ENCODE results near the gene NFX1.

NFX1 gene

GRCh38 chr9:33267151-33267767 lies 23.1 kb upstream of the NFX1 start:
- no peak for DNase-seq

GRCh38 chr9:33270146-33270545 lies 20.2 kb upstream of the NFX1 start:
- DNase-seq = no peak

- no peak for DNase-seq
These were observed 18.3 kb upstream of the NFX1 start for GRCh38 chr9:33272061-33272460.

GRCh38 chr9:33273266-33273971 lies 16.9 kb upstream of the NFX1 start:
- DNase-seq = no peak

GRCh38 chr9:33273972-33274328 lies 16.4 kb upstream of the NFX1 start:
- no peak for DNase-seq

GRCh38 chr9:33277484-33277883 lies 12.8 kb upstream of the NFX1 start:
- DNase-seq = no peak

- DNase-seq = no peak
These were observed 4.8 kb upstream of the NFX1 start for GRCh38 chr9:33285502-33285901.

GRCh38 chr9:33287087-33287490 lies 3.2 kb upstream of the NFX1 start:
- DNase-seq = peak; percentile 21 to 25

GRCh38 chr9:33288235-33288634 lies 2.1 kb upstream of the NFX1 start:
- no peak for DNase-seq

GRCh38 chr9:33288828-33289483 lies 1.4 kb upstream of the NFX1 start:
- DNase-seq = no peak

GRCh38 chr9:33289496-33289895 lies 820 bp upstream of the NFX1 start:
- peak in 1 of 2 experiments; percentile 21 for DNase-seq

GRCh38 chr9:33289936-33290246 lies 425 bp upstream of the NFX1 start:
- no peak for DNase-seq

GRCh38 chr9:33291031-33291397 lies 698 bp downstream of the NFX1 start:
- DNase-seq = no peak

- DNase-seq = no peak
These were observed 1.6 kb downstream of the NFX1 start for GRCh38 chr9:33291901-33292300.

GRCh38 chr9:33293782-33294181 lies 3.5 kb downstream of the NFX1 start:
- DNase-seq = no peak

GRCh38 chr9:33294670-33295432 lies 4.5 kb downstream of the NFX1 start:
- DNase-seq = no peak

GRCh38 chr9:33295571-33295970 lies 5.3 kb downstream of the NFX1 start:
- DNase-seq = no peak

- DNase-seq = no peak
These were observed 7.1 kb downstream of the NFX1 start for GRCh38 chr9:33297432-33297831.

- no peak for DNase-seq
These were observed 10.2 kb downstream of the NFX1 start for GRCh38 chr9:33300546-33300945.

GRCh38 chr9:33304362-33304761 lies 14.0 kb downstream of the NFX1 start:
- DNase-seq = no peak

GRCh38 chr9:33306037-33306436 lies 15.7 kb downstream of the NFX1 start:
- no peak for DNase-seq

- DNase-seq = no peak
These were observed 16.8 kb downstream of the NFX1 start for GRCh38 chr9:33307067-33307466.

- DNase-seq = no peak
These were observed 19.6 kb downstream of the NFX1 start for GRCh38 chr9:33309903-33310302.

GRCh38 chr9:33310748-33311147 lies 20.4 kb downstream of the NFX1 start:
- DNase-seq = no peak

Data from activated CD4-positive, alpha-beta T cell treated with anti-CD3 and anti-CD28 coated beads, Interleukin-2, amount 50 U/mL, for 4 hours (primary cell).